Endothelial cell of hepatic sinusoid (primary cell): ENCODE measurements around the gene KRTAP2-3.
"Not testable (repeated sequence)": the region's sequence is repeated elsewhere in the genome, so short reads cannot be mapped to it uniquely, and the experiment has no call there.

Experiments
- in situ Hi-C: cut with HindIII; loops from 2 replicates; pipeline ENCODE4 v1.10.0; 2017; ENCODE audit warnings: low sequenced_read_pairs

Gene KRTAP2-3

GRCh38 chr17:41069031-41069430, 9.1 kb upstream of the KRTAP2-3 start:
- in situ Hi-C loops = no loop called here

GRCh38 chr17:41067281-41067680, 7.4 kb upstream of the KRTAP2-3 start:
- in situ Hi-C loops = no loop called here

- in situ Hi-C loops = no loop called here
Observed at GRCh38 chr17:41065829-41066624, 6.1 kb upstream of the KRTAP2-3 start, which contains the start of gene KRTAP2-4. TSS of gene KRTAP2-4 (minus strand) at chr17:41065879. CDS start at chr17:41065845, 34 bp downstream.

GRCh38 chr17:41065016-41065689, 5.2 kb upstream of the KRTAP2-3 start:
- in situ Hi-C loops = not testable (repeated sequence)

- in situ Hi-C loops = no loop called here
Observed at GRCh38 chr17:41064301-41064700, 4.4 kb upstream of the KRTAP2-3 start.

GRCh38 chr17:41063449-41063848, 3.5 kb upstream of the KRTAP2-3 start:
- in situ Hi-C loops = no loop called here

GRCh38 chr17:41061964-41062363, 2.0 kb upstream of the KRTAP2-3 start:
- in situ Hi-C loops = no loop called here

GRCh38 chr17:41059276-41060051, 450 bp downstream of the KRTAP2-3 start:
- in situ Hi-C loops = not testable (repeated sequence)

- in situ Hi-C loops = no loop called here
Observed at GRCh38 chr17:41058741-41059140, 1.2 kb downstream of the KRTAP2-3 start.

- in situ Hi-C loops = no loop called here
Observed at GRCh38 chr17:41057547-41057946, 2.4 kb downstream of the KRTAP2-3 start.

- in situ Hi-C loops = not testable (repeated sequence)
Observed at GRCh38 chr17:41055130-41055529, 4.8 kb downstream of the KRTAP2-3 start, which contains the start of gene KRTAP2-2. TSS of gene KRTAP2-2 (minus strand) at chr17:41055230. CDS start at chr17:41055211, 19 bp downstream.

- in situ Hi-C loops = not testable (repeated sequence)
Observed at GRCh38 chr17:41054556-41054955, 5.4 kb downstream of the KRTAP2-3 start.

- in situ Hi-C loops = no loop called here
Observed at GRCh38 chr17:41054025-41054424, 5.9 kb downstream of the KRTAP2-3 start.

- in situ Hi-C loops = no loop called here
Observed at GRCh38 chr17:41052566-41052965, 7.3 kb downstream of the KRTAP2-3 start.

GRCh38 chr17:41049110-41049509, 10.8 kb downstream of the KRTAP2-3 start:
- in situ Hi-C loops = no loop called here

GRCh38 chr17:41048441-41048840, 11.5 kb downstream of the KRTAP2-3 start:
- in situ Hi-C loops = no loop called here

GRCh38 chr17:41046735-41047465, 13.0 kb downstream of the KRTAP2-3 start, which contains the start of gene KRTAP2-1:
TSS of gene KRTAP2-1 (minus strand) at chr17:41047316. CDS start at chr17:41047267, 49 bp downstream.
- in situ Hi-C loops = not testable (repeated sequence)

- in situ Hi-C loops = no loop called here
Observed at GRCh38 chr17:41042953-41043352, 17.0 kb downstream of the KRTAP2-3 start.

- in situ Hi-C loops = not testable (repeated sequence)
Observed at GRCh38 chr17:41040783-41041571, 18.9 kb downstream of the KRTAP2-3 start, which contains the start of gene KRTAP1-1. TSS of gene KRTAP1-1 (minus strand) at chr17:41041450. CDS start at chr17:41041397, 53 bp downstream.
